GM10248 (cell line): ENCODE results near the gene CFAP45.
A peak's percentile ranks its signal among the peaks of the same experiment; 100 is the strongest.

Source experiments
- CTCF ChIA-PET: fragments of 300-600 bp; sonication (Branson Sonifier 250); formaldehyde crosslinking; extraction: SDS; loops from one replicate; lab custom pipeline; 2021; ENCODE audit warnings: antibody characterized with exemption; lab: Yijun Ruan, JAX
- POLR2A ChIA-PET: fragments of 350-650 bp; sonication (Branson Sonifier 250); formaldehyde crosslinking; extraction: SDS; loops from one replicate; lab custom pipeline; 2020; ENCODE audit warnings: antibody characterized with exemption; lab: Yijun Ruan, JAX
- DNase-seq: peaks from one replicate; pipeline ENCODE4 v3.0.0; 2012; ENCODE audit errors: extremely low spot score
- TF ChIP-seq, protein P1 (sequence below): IDR thresholded peaks from 2 replicates; pipeline ENCODE4 v1.5.1; 2012; ENCODE audit warnings: mild to moderate bottlenecking, low read depth; ENCODE audit errors: extremely low read depth, missing control alignments, control extremely low read depth

CFAP45 gene

DNA sequence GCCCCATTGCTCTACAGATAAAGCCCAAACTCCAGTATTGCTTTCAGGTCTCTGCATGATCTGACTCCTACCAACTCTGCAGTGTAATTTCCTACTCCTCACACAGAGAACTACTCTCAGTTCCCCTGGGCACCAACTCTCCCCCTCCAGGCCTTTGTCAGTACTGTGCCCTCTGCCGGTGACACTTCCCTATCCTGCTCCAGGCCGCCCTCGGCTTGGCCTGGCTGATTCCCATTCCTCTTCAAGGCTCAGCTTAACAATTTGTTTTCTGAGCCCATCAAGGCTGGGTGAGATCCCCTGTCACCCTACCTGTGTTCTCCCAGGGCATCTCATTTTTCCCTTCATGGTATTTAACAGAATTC lies 70.7 kb downstream of the CFAP45 start:
- POLR2A ChIA-PET: no interaction called here
- DNase-seq: peak; percentile 64
- CTCF ChIA-PET: interaction anchor here (1.2 to 2.8 kb wide), 2 partner anchors 21 to 30 kb away, joined by 3 to 8 read pairs; no protein-coding TSS in a partner anchor
- TF ChIP-seq, protein P1, sequence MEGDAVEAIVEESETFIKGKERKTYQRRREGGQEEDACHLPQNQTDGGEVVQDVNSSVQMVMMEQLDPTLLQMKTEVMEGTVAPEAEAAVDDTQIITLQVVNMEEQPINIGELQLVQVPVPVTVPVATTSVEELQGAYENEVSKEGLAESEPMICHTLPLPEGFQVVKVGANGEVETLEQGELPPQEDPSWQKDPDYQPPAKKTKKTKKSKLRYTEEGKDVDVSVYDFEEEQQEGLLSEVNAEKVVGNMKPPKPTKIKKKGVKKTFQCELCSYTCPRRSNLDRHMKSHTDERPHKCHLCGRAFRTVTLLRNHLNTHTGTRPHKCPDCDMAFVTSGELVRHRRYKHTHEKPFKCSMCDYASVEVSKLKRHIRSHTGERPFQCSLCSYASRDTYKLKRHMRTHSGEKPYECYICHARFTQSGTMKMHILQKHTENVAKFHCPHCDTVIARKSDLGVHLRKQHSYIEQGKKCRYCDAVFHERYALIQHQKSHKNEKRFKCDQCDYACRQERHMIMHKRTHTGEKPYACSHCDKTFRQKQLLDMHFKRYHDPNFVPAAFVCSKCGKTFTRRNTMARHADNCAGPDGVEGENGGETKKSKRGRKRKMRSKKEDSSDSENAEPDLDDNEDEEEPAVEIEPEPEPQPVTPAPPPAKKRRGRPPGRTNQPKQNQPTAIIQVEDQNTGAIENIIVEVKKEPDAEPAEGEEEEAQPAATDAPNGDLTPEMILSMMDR: peak; percentile 38

DNA sequence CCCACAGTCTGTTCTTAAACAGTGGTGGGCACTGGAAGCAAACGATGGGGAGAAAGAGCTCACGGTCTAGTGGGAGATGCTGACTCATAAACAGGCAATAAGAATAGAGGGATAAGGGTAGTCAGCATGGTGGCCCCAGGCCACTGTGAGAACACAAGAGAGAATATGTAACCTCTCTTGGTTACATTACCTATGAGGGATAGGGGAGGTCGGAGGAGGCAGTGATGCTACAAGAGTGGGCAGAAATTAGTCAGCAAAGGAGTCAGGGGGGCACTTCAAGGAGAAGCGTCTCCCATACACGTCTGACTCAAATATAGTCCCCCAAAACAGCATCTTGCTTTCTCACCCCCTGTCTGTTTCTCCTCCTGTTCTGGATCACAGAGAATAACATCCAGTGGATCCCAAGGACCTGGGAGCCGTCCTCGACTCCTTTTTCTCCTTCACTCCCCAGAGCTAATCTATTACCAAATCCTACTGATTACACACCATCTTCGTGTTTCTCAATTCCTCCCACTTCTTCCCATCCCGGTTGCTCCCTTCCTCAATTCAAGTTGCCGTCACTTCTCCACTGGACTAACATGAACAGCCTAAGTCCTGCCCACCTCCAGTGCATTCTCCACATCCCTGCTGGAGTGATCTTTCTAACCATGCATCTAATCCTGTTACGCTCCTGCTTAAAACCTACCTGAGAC lies 71.2 kb downstream of the CFAP45 start:
- CTCF ChIA-PET: interaction anchor here (1.2 to 2.8 kb wide), 3 partner anchors 22 to 217 kb away, joined by 3 to 8 read pairs (median 3); no protein-coding TSS in a partner anchor
- DNase-seq: no peak
- TF ChIP-seq, protein P1: no peak

DNA sequence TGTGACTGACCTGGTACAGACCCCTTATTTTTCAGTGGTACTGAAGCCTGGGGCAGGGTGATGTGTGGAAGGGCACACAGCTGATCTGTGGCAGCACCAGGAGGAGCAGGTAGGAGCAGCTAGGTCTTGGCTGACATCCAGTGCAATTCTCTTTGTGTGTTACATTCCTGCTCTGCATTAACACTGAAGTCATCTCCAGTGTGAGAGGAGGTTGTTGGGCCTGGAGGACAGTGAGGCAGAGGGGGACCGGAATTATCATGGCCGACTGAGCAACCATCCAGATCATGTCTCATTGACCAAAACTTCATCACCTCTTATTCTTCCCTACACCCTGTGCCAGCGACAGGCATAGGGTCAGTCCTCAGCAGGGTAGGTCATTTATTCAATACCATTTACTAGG lies 71.8 kb downstream of the CFAP45 start:
- DNase-seq: no peak
- ChIA-PET CTCF (interaction anchor here (1.5 to 2.0 kb wide), 2 partner anchors 29 to 218 kb away, joined by 3 to 7 read pairs; no protein-coding TSS in a partner anchor), POLR2A (no interaction called here)
- TF ChIP-seq, protein P1: no peak

More for the DNA sequence above, 71.2 kb downstream of the CFAP45 start:
- POLR2A ChIA-PET: no interaction called here

DNA sequence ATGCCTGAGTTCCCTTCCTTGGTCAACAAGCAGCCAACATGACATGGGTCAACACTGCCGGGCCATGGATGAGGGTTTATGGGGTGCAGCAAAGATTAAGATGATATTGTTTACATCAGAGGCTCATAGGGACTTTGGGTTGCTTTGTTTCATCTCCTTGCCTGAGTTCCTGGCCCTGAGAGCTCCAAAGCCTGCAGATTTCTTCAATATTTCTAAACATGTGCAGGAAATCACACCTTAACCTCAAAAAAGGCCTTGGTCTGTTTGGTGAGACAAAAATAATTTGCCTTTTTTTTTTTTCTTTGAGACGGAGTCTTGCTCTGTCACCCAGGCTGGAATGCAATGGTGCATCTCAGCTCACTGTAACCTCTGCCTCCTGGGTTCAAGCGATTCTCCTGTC lies 72.4 kb downstream of the CFAP45 start:
- CTCF ChIA-PET: interaction anchor here (1.5 to 2.0 kb wide), 2 partner anchors 28 to 218 kb away, joined by 3 to 7 read pairs; no protein-coding TSS in a partner anchor
- TF ChIP-seq, protein P1: no peak
- no peak for DNase-seq
- POLR2A ChIA-PET: no interaction called here

DNA sequence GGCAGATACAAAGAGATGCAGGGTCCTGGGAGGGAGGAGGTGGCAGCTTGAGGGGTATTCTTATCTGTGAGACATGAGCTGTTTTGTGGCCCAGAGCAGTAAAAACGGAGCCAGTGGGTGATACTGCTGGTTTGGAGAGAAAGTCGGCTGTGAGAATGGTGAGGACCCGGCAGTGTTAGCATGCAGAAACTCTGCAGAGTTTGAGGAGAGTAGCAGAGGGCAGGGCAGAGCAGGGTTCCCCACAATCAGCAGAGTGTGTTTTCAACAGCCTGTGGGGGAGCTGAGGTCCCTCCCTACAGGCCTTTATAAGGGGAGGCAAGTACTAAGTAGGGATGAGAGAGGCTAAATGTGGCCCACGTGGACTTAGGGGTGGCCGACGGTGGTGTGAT lies 72.9 kb downstream of the CFAP45 start:
- ChIA-PET CTCF (interaction anchor here (1.1 to 2.0 kb wide), 2 partner anchors 28 to 63 kb away, joined by 3 to 7 read pairs; no protein-coding TSS in a partner anchor), POLR2A (interaction anchor here (0.6 kb wide), 1 partner anchor 98 kb away, joined by 3 read pairs; the partner anchor contains the start of gene TAGLN2)
- TF ChIP-seq, protein P1: no peak
- DNase-seq: no peak

DNA sequence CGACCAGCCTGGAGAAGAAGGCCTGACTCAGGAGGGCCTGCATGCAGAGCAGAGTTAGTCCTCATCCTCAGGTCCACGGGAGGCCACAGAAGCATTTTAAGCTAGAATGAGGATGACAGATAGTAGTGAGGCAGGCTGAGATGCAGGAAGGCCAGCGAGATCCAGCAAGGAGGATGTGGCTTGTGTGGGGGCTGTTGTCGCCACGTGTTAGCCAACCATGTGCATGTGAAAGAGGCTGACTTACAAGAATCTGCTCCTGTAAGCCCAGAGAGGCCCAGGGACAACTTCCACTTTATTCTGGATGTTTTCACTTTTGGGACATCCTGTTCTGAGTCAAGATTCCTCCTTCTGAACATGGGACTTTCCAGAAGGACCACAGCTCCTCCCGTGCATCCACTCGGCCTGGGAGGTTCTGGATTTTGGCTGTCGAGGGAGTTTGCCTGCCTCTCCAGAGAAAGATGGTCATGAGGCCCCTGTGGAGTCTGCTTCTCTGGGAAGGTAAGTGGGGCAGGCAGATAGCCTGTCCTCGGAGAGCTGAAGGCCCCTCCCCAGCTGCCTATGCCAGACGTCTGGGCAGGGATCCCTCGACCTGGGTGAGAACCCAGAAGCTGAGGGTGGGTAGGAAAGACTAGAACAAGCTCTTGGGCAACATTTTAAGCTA lies 73.4 kb downstream of the CFAP45 start, which contains the start of gene SLAMF8:
Gene SLAMF8, plus strand, starts transcription at position 433 of the 661 bp plus-strand sequence. Its CDS starts 26 bp downstream, at position 459.
- POLR2A ChIA-PET: interaction anchor here (0.6 kb wide), 1 partner anchor 98 kb away, joined by 3 read pairs; the partner anchor contains the start of gene TAGLN2
- DNase-seq: peak; percentile 55
- CTCF ChIA-PET: interaction anchor here (1.0 to 2.0 kb wide), 4 partner anchors 13 to 63 kb away, joined by 3 to 7 read pairs (median 3); partner anchors contain the start of gene DUSP23
- TF ChIP-seq, protein P1: no peak
